GM18508 (cell line): ENCODE measurements around the gene LRRC42.

ENCODE experiments used
- ATAC-seq: cut with Tn5 transposase; IDR thresholded peaks from one replicate; pipeline ENCODE4 v1.9.1; 2021; ENCODE audit warnings: moderate number of reproducible peaks; ENCODE audit not compliant: insufficient read depth, unreplicated experiment

The LRRC42 gene

GRCh38 chr1:53946252-53947171, at the start of gene LRRC42:
TSS of gene LRRC42 (plus strand) at chr1:53946350. CDS start at chr1:53952000, 5,650 bp downstream.
- peak; percentile 27 for ATAC-seq

- no peak for ATAC-seq
These were observed 49.4 kb upstream of the LRRC42 start for GRCh38 chr1:53896635-53897229.

GRCh38 chr1:53899206-53899628, 46.9 kb upstream of the LRRC42 start:
- ATAC-seq = no peak

- no peak for ATAC-seq
These were observed 46.4 kb upstream of the LRRC42 start for GRCh38 chr1:53899708-53900107.

- ATAC-seq = no peak
These were observed 43.7 kb upstream of the LRRC42 start for GRCh38 chr1:53902235-53903138.

- no peak for ATAC-seq
These were observed 40.6 kb upstream of the LRRC42 start for GRCh38 chr1:53905509-53905908.

GRCh38 chr1:53906121-53906520, 40.0 kb upstream of the LRRC42 start:
- no peak for ATAC-seq

- ATAC-seq = no peak
These were observed 36.2 kb upstream of the LRRC42 start for GRCh38 chr1:53909946-53910345.

- no peak for ATAC-seq
These were observed 34.7 kb upstream of the LRRC42 start for GRCh38 chr1:53911442-53911841.

- no peak for ATAC-seq
These were observed 32.7 kb upstream of the LRRC42 start for GRCh38 chr1:53913352-53914033.

GRCh38 chr1:53918343-53918742, 27.8 kb upstream of the LRRC42 start:
- no peak for ATAC-seq

- ATAC-seq = no peak
These were observed 26.5 kb upstream of the LRRC42 start for GRCh38 chr1:53919675-53920066.

- no peak for ATAC-seq
These were observed 18.7 kb upstream of the LRRC42 start for GRCh38 chr1:53927376-53927881.

GRCh38 chr1:53929246-53929960, 16.7 kb upstream of the LRRC42 start:
- ATAC-seq = no peak

- no peak for ATAC-seq
These were observed 15.2 kb upstream of the LRRC42 start for GRCh38 chr1:53930932-53931331.

GRCh38 chr1:53931523-53931922, 14.6 kb upstream of the LRRC42 start:
- no peak for ATAC-seq

GRCh38 chr1:53934170-53934765, 11.9 kb upstream of the LRRC42 start:
- ATAC-seq = no peak

- ATAC-seq = no peak
These were observed 9.7 kb upstream of the LRRC42 start for GRCh38 chr1:53936430-53936829.
